Breast epithelium (tissue), 3 donors: ENCODE data around the gene OAT.

ENCODE experiments used
- POLR2A ChIP-seq: fragments of 450-650 bp; IDR thresholded peaks from one replicate; pipeline ENCODE4 v1.6.1; 2016; ENCODE audit warnings: antibody characterized with exemption, mild to moderate bottlenecking, moderate library complexity
- POLR2AphosphoS5 ChIP-seq, 3 donors: sonication (generic); formaldehyde crosslinking; IDR thresholded peaks; one replicate each; pipeline ENCODE4 v1.6.1; 2017; ENCODE audit warnings: antibody characterized with exemption in 3 of 3
- TF ChIP-seq, protein P1 (sequence below), 3 donors: fragments of 450-650 bp; IDR thresholded peaks; one replicate each; pipeline ENCODE4 v1.5.1; 2016 to 2017; ENCODE audit warnings: antibody characterized with exemption in 3 of 3, mild to moderate bottlenecking in 3 of 3, moderate library complexity in 3 of 3

DNA sequence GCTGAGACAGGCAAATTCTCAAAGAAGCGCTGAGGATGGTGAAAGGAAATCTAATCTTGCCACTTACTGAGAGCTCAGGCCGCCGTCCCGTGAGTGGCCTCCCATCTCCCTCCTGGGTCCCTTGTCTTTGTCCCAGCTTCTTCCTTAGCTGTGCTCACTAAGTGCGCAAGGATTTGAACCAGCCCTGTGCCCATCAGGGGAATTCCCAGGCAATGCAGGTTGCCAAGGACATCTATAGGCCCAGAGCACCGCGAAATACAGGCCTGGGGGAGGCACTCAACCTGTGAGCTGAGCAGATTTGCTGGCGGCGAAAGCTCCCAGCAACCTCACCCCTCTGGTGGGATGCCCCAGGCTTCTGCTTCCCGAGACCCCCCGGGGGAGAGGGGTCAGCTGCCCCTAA, 64.8 kb downstream of the OAT start:
- TF ChIP-seq POLR2A (no peak), POLR2AphosphoS5 (IDR thresholded peaks at IDR 0.05) (no peak)
- TF ChIP-seq, protein P1, sequence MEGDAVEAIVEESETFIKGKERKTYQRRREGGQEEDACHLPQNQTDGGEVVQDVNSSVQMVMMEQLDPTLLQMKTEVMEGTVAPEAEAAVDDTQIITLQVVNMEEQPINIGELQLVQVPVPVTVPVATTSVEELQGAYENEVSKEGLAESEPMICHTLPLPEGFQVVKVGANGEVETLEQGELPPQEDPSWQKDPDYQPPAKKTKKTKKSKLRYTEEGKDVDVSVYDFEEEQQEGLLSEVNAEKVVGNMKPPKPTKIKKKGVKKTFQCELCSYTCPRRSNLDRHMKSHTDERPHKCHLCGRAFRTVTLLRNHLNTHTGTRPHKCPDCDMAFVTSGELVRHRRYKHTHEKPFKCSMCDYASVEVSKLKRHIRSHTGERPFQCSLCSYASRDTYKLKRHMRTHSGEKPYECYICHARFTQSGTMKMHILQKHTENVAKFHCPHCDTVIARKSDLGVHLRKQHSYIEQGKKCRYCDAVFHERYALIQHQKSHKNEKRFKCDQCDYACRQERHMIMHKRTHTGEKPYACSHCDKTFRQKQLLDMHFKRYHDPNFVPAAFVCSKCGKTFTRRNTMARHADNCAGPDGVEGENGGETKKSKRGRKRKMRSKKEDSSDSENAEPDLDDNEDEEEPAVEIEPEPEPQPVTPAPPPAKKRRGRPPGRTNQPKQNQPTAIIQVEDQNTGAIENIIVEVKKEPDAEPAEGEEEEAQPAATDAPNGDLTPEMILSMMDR (IDR thresholded peaks at IDR 0.05) = no peak
